Hepatocyte (in vitro differentiated cells): Measurements from ENCODE around the gene LYRM4. TPM values are rescaled to one million over a fixed set of nuclear protein-coding genes. Genes with fewer than 3 reads are reported as not detected.

Experiments used
- DNase-seq: peaks from one replicate; pipeline ENCODE4 v3.0.0-alpha.2; 2016; ENCODE audit warnings: low spot score
- H2AFZ ChIP-seq: fragments of 200-600 bp; sonication (generic); 2 replicates; pipeline ENCODE4 v1.6.0; 2016; ENCODE audit warnings: antibody characterized with exemption, mild to moderate bottlenecking
- H3K27ac ChIP-seq: fragments of 200-600 bp; sonication (generic); 2 replicates; pipeline ENCODE4 v1.5.1; 2016; ENCODE audit warnings: mild to moderate bottlenecking
- H3K27me3 ChIP-seq: fragments of 200-600 bp; sonication (generic); 2 replicates; pipeline ENCODE4 v1.6.1; 2016
- H3K36me3 ChIP-seq: fragments of 200-600 bp; sonication (generic); replicated peaks from 2 replicates; pipeline ENCODE4 v1.5.1; 2016; ENCODE audit warnings: low read depth; ENCODE audit not compliant: insufficient read depth
- H3K4me1 ChIP-seq: fragments of 200-600 bp; sonication (generic); 2 replicates; pipeline ENCODE4 v1.5.1; 2016; ENCODE audit warnings: mild to moderate bottlenecking, moderate library complexity; ENCODE audit not compliant: insufficient read depth
- H3K4me2 ChIP-seq: fragments of 200-600 bp; sonication (generic); 2 replicates; pipeline ENCODE4 v1.6.0; 2016
- H3K4me3 ChIP-seq: fragments of 200-600 bp; sonication (generic); 2 replicates; pipeline ENCODE4 v1.5.1; 2016; ENCODE audit warnings: mild to moderate bottlenecking
- H3K79me2 ChIP-seq: fragments of 200-600 bp; sonication (generic); 2 replicates; pipeline ENCODE4 v1.6.0; 2017; ENCODE audit warnings: mild to moderate bottlenecking
- H3K9me2 ChIP-seq: fragments of 200-600 bp; sonication (generic); replicated peaks from 2 replicates; pipeline ENCODE4 v1.6.0; 2017; ENCODE audit warnings: mild to moderate bottlenecking; ENCODE audit not compliant: insufficient read depth
- H3K9me3 ChIP-seq: fragments of 200-600 bp; sonication (generic); 2 replicates; pipeline ENCODE4 v1.5.1; 2016; ENCODE audit warnings: low read depth, mild to moderate bottlenecking
- H4K20me1 ChIP-seq: fragments of 200-600 bp; sonication (generic); 2 replicates; pipeline ENCODE4 v1.6.0; 2016; ENCODE audit warnings: mild to moderate bottlenecking; ENCODE audit not compliant: insufficient read depth, poor library complexity, severe bottlenecking
- EZH2 ChIP-seq: fragments of 200-600 bp; sonication (generic); IDR thresholded peaks from 2 replicates; pipeline ENCODE4 v1.6.1; 2016; ENCODE audit warnings: antibody characterized with exemption, mild to moderate bottlenecking, borderline replicate concordance
- EZH2phosphoT487 ChIP-seq: fragments of 200-600 bp; sonication (generic); IDR thresholded peaks from one replicate; pipeline ENCODE4 v1.6.1; 2018; ENCODE audit warnings: antibody characterized with exemption, mild to moderate bottlenecking, low read depth, moderate library complexity; ENCODE audit not compliant: unreplicated experiment, severe bottlenecking
- WGBS: methylation state at CpG from one replicate; pipeline ENCODE4 v1.1.6; 2016; ENCODE audit warnings: low lambda C conversion rate; ENCODE audit errors: missing lambda C conversion rate; 5-methylcytosine and 5-hydroxymethylcytosine counted together
- polyA plus RNA-seq: library from polyadenylated mRNA; unstranded; fragments of >200 nt; fragmentation: Nextera tagmentation; extraction: Ambion mirVana; gene quantifications from 2 replicates; pipeline ENCODE4 v1.2.1, GENCODE V29; 2016
- total RNA-seq: library from RNA; depleted of rRNA; stranded (reverse); fragments of >200 nt; gene quantifications from 2 replicates; pipeline ENCODE4 v1.2.3, GENCODE V29; 2014
- TF ChIP-seq, protein P1 (sequence below): fragments of 200-600 bp; sonication (generic); IDR thresholded peaks from 2 replicates; pipeline ENCODE4 v1.5.1; 2016; ENCODE audit warnings: antibody characterized with exemption, mild to moderate bottlenecking; ENCODE audit not compliant: poor library complexity

The LYRM4 gene
- total and polyA plus RNA-seq, 2 experiments from 2014 or later = 20.5 to 22.9 TPM

DNA sequence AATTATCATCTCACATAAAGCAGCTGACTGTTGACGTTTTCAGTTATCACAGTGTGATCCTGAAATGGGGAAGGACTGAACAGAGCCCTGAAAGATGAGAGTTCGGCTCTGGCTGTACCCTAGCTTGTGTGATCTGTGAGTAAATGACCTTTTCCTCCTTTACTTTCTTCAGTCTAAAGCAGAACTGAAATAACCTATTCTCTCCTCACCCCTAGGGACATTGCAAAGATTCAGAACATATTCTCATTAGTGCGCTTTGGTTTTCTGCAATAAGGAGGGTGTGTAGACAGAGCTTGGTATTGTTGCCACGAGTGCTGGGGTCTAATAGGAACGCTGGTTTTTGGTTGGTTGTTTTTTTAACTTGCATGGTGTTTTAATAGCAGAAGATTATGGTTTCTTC lies 17.3 kb upstream of the LYRM4 start:
- H3K79me2 ChIP-seq = peaks cover 14% of the 10 kb centered on the region

DNA sequence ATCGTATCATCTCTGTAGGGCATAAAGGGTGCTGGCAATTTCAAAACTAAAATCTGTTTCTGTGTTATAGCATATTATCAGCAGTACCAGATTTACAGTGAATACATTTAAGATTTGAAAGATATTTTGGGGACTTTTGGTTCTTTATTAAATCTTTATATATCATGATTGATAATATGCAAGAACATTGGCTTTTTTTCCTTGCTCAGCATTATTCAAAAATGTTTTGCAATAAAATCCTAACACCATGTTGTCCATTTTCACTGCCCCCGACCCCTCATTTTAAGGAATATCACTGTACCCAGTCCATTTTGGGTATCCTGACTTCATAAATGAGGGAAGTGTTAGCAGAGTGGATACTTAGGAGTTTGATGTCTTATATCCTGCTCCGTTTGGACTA lies 16.8 kb upstream of the LYRM4 start:
- Histone ChIP-seq H3K79me2 (peaks cover 14% of the 10 kb centered on the region), H3K36me3 (no peaks in the 10 kb centered on the region), H2AFZ (no peak overlapping the region), H3K9me2 (no peaks in the 10 kb centered on the region), H4K20me1 (no peaks in the 10 kb centered on the region), H3K4me3 (no peak overlapping the region), H3K27ac (no peak overlapping the region), H3K9me3 (no peaks in the 10 kb centered on the region), H3K27me3 (no peaks in the 10 kb centered on the region), H3K4me1 (no peaks in the 10 kb centered on the region), H3K4me2 (no peak overlapping the region)
- DNase-seq = no peak
- 93% methylated on average over 3 of the region's 3 CpGs for WGBS
- TF ChIP-seq EZH2phosphoT487 = no peak
- TF ChIP-seq, protein P1, sequence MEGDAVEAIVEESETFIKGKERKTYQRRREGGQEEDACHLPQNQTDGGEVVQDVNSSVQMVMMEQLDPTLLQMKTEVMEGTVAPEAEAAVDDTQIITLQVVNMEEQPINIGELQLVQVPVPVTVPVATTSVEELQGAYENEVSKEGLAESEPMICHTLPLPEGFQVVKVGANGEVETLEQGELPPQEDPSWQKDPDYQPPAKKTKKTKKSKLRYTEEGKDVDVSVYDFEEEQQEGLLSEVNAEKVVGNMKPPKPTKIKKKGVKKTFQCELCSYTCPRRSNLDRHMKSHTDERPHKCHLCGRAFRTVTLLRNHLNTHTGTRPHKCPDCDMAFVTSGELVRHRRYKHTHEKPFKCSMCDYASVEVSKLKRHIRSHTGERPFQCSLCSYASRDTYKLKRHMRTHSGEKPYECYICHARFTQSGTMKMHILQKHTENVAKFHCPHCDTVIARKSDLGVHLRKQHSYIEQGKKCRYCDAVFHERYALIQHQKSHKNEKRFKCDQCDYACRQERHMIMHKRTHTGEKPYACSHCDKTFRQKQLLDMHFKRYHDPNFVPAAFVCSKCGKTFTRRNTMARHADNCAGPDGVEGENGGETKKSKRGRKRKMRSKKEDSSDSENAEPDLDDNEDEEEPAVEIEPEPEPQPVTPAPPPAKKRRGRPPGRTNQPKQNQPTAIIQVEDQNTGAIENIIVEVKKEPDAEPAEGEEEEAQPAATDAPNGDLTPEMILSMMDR = no peak
- TF ChIP-seq EZH2 = no peak

More for the DNA sequence above, 17.3 kb upstream of the LYRM4 start:
- Histone ChIP-seq H2AFZ (no peak overlapping the region), H3K4me2 (no peak overlapping the region), H3K4me1 (no peaks in the 10 kb centered on the region), H3K27ac (no peak overlapping the region), H3K9me2 (no peaks in the 10 kb centered on the region), H3K9me3 (no peaks in the 10 kb centered on the region), H3K27me3 (no peaks in the 10 kb centered on the region), H3K36me3 (no peaks in the 10 kb centered on the region), H3K4me3 (no peak overlapping the region), H4K20me1 (no peaks in the 10 kb centered on the region)
- no peak for DNase-seq
- TF ChIP-seq, protein P1 = no peak
- WGBS = 96% methylated on average over 5 of the region's 5 CpGs

DNA sequence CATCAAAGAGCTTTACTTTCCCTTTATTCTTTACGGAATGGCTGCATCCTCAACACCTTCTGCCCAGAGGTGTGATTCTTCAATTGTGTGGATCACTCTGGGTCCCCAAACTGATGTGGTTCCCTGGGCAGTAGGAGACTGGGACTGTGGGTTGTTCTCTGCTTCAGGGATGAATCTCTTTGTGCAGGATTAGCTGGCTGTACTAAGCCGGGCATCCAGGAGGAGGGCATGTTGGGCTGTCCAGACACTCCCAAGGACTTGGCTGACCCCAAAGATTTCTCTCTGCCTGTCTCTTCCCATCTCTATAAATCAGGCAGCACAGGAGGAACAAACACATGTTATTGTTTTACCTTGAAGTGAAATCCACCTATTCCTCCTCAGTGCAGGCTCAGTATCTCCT lies 15.8 kb upstream of the LYRM4 start:
- Histone ChIP-seq H3K4me3 (no peak overlapping the region), H3K36me3 (no peaks in the 10 kb centered on the region), H3K79me2 (peaks cover 14% of the 10 kb centered on the region), H3K27ac (no peak overlapping the region), H4K20me1 (no peaks in the 10 kb centered on the region), H3K4me1 (no peaks in the 10 kb centered on the region), H3K9me2 (no peaks in the 10 kb centered on the region), H3K4me2 (no peak overlapping the region), H2AFZ (no peak overlapping the region), H3K27me3 (no peaks in the 10 kb centered on the region), H3K9me3 (no peaks in the 10 kb centered on the region)
- DNase-seq = no peak
- 69% methylated on average over 2 of the region's 2 CpGs for WGBS
- TF ChIP-seq EZH2 (no peak), EZH2phosphoT487 (no peak)
- TF ChIP-seq, protein P1 = no peak

DNA sequence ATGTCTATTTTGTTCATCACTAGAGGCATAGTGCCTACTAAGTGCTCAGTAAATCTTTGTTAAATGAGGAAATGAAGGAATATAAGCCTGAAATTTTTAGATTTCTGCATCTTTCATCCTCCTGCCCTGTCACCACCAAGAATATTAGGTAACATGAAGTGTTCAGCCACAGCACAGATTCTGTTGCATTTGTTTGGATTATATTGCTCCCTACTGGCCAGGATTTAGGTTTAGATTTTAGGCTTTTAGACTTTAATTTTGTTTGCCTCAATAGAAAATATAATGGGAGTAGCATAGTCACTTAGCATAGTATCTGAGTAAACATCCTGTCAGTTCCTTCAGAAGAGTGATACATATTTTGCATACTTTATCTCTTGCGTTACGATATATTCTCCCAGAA lies 14.7 kb upstream of the LYRM4 start:
- no peaks in the 10 kb centered on the region for H3K36me3 ChIP-seq
- H2AFZ ChIP-seq = no peak overlapping the region
- H3K9me2 ChIP-seq = no peaks in the 10 kb centered on the region
- H3K27ac ChIP-seq = no peak overlapping the region
- peaks cover 11% of the 10 kb centered on the region for H3K79me2 ChIP-seq
- H3K27me3 ChIP-seq = no peaks in the 10 kb centered on the region
- no peak overlapping the region for H3K4me2 ChIP-seq
- H3K4me1 ChIP-seq = no peaks in the 10 kb centered on the region
- WGBS = 92% methylated on average over 2 of the region's 2 CpGs
- TF ChIP-seq EZH2 = no peak
- TF ChIP-seq EZH2phosphoT487 = no peak
- TF ChIP-seq, protein P1 = no peak
- H3K4me3 ChIP-seq = no peak overlapping the region
- no peak for DNase-seq
- H3K9me3 ChIP-seq = no peaks in the 10 kb centered on the region
- no peaks in the 10 kb centered on the region for H4K20me1 ChIP-seq
